ENCODE results near the gene RADIL.

GRCh38 chr7:4805110-4805983 is 78.2 kb downstream of the RADIL start:
- TF ChIP-seq, protein P1, sequence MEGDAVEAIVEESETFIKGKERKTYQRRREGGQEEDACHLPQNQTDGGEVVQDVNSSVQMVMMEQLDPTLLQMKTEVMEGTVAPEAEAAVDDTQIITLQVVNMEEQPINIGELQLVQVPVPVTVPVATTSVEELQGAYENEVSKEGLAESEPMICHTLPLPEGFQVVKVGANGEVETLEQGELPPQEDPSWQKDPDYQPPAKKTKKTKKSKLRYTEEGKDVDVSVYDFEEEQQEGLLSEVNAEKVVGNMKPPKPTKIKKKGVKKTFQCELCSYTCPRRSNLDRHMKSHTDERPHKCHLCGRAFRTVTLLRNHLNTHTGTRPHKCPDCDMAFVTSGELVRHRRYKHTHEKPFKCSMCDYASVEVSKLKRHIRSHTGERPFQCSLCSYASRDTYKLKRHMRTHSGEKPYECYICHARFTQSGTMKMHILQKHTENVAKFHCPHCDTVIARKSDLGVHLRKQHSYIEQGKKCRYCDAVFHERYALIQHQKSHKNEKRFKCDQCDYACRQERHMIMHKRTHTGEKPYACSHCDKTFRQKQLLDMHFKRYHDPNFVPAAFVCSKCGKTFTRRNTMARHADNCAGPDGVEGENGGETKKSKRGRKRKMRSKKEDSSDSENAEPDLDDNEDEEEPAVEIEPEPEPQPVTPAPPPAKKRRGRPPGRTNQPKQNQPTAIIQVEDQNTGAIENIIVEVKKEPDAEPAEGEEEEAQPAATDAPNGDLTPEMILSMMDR (IDR thresholded peaks at IDR 0.05), result no peak
- no peak for TF ChIP-seq POLR2A (IDR thresholded peaks at IDR 0.05)

Measured in stomach (tissue), 4 donors.